ENCODE data around the gene KCNJ6.
"Not testable (repeated sequence)": the region's sequence is repeated elsewhere in the genome, so short reads cannot be mapped to it uniquely, and the experiment has no call there.

Gene KCNJ6

GRCh38 chr21:37916310-37917051 lies at the start of gene KCNJ6:
Gene KCNJ6 (minus strand): TSS chr21:37916457. CDS start chr21:37840682, 75,775 bp downstream.
- FAIRE-seq, result no peak
- peak; percentile 40 for DNase-seq (ENCODE audit: low spot score)

GRCh38 chr21:37965088-37965805 lies 49.0 kb upstream of the KCNJ6 start:
- FAIRE-seq (no peak), DNase-seq (ENCODE audit: low spot score) (no peak)

DNA sequence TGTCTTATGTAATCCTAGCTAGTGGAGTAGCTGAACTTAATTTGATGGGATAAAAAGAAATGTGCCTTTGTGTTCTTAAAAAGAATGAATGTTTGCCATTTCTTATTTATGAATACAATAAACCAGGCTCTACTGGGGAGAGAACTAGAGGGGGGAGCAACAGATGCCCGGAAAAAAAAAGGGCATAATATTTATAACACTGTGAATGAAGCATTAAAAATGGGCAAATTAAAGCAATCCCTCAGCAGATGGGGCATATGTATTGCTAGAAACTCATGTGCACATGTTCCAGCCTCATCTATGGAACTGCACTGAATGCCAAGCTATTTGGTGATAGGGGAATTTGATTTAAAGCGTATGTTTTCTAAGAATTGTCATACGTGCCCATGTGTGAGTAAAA lies 42.3 kb upstream of the KCNJ6 start:
- FAIRE-seq (no peak), DNase-seq (ENCODE audit: low spot score) (no peak)

DNA sequence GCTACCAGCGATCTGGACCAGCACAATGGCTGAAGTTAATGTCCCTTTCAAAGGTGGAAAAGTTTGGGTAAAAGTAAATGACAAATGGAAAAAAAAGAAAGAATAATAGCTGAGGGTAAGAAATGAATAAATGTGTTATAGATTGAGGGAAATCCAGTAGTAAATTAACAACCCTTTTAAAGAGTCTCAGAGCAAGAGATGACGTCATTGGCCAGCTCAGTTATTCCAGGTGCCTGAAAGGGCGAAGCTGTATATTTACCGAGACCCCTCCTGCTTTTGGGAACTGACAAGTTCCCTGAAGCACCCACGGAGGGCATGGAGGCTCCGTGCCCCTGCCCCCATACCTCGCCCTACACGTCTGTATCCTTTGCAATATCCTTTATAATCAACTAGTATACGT lies 40.5 kb upstream of the KCNJ6 start:
- FAIRE-seq, result no peak
- no peak for DNase-seq (ENCODE audit: low spot score)

- DNase-seq (ENCODE audit: low spot score) (no peak), FAIRE-seq (no peak)
These were observed 28.8 kb upstream of the KCNJ6 start for GRCh38 chr21:37945036-37945435.

GRCh38 chr21:37944496-37944895 lies 28.2 kb upstream of the KCNJ6 start:
- no peak for FAIRE-seq

GRCh38 chr21:37940691-37941090 lies 24.4 kb upstream of the KCNJ6 start:
- DNase-seq (ENCODE audit: low spot score) (no peak), FAIRE-seq (no peak)

More at GRCh38 chr21:37944496-37944895, 28.2 kb upstream of the KCNJ6 start:
- DNase-seq (ENCODE audit: low spot score), result no peak

- FAIRE-seq (no peak), DNase-seq (ENCODE audit: low spot score) (no peak)
These were observed 23.6 kb upstream of the KCNJ6 start for GRCh38 chr21:37939838-37940237.

GRCh38 chr21:37939251-37939650 lies 23.0 kb upstream of the KCNJ6 start:
- FAIRE-seq (no peak), DNase-seq (ENCODE audit: low spot score) (no peak)

DNA sequence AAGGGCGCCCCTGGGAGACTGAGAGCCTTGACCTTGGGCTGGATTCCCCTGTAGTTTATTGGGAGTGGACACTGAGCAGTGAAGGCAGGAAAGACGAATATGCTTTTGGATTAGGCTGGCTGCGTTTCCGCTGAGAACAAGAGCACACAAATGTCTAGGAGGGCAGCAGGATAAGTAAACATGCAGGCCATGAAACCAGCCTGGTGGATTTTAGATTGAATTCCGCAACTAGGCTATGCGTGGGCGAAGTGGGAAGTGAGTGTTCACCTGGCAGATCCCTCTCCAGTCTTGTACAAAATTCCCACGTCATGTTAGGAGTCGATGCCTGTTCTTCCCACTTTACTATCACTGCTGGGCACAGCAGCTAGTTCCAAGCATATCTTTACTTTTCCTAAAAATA lies 21.4 kb upstream of the KCNJ6 start:
- DNase-seq (ENCODE audit: low spot score) (no peak), FAIRE-seq (no peak)

DNA sequence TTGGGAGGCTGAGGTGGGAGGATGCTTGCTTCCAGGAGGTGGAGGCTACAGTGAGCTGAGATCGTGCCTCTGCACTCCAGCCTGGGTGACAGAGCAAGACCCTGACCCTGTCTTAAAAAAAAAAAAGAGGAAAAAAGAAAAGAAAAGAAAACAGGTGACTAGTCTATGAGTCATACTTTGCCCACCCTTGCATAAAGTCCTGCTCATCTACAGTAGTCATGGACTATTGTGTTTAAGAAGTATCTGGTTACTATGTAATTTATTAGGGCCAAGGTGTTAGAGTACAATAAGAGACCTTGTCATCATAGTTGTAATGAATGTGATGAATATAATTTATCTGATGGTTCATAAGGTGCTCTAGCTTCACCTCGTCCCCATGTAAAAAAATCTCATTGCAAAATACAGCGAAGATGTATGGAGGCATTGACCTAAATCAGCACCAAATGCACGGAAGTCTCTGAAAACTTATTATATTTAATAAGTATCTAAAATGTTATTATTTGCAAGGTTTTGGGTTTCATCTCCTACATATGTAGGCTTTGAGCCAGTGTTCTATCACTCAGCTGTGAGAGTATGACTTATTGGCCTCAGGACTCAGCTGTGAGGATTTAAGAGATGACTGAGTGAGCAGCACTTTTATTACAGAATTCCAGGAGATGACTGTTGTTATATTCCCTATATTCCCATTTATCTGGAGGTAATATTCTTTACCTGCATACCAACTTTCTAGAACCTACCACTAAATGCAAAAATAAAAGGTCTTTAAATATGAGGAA lies 19.9 kb upstream of the KCNJ6 start:
- FAIRE-seq (no peak), DNase-seq (ENCODE audit: low spot score) (no peak)

DNA sequence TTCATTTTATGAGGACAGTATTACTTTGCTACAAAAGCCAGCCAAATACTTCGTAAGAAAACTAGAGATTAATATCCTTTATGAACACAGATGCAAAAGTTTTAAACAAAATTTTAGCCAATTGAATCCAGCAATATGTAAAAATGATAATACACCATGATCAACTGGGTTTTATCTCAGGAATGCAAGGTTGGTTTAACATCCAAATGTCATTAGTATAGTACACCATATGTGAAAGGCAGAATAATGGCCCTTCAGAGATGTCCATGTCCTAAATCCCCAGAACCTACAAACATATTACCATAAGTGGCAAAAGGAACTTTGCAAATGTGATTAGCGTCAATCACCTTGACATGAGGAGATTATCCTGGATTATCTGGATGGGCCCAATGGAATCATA lies 16.7 kb upstream of the KCNJ6 start:
- DNase-seq (ENCODE audit: low spot score) (no peak), FAIRE-seq (no peak)

- FAIRE-seq (no peak), DNase-seq (ENCODE audit: low spot score) (no peak)
These were observed 11.5 kb upstream of the KCNJ6 start for GRCh38 chr21:37927711-37928110.

- FAIRE-seq (no peak), DNase-seq (ENCODE audit: low spot score) (no peak)
These were observed 4.8 kb upstream of the KCNJ6 start for GRCh38 chr21:37921091-37921490.

DNA sequence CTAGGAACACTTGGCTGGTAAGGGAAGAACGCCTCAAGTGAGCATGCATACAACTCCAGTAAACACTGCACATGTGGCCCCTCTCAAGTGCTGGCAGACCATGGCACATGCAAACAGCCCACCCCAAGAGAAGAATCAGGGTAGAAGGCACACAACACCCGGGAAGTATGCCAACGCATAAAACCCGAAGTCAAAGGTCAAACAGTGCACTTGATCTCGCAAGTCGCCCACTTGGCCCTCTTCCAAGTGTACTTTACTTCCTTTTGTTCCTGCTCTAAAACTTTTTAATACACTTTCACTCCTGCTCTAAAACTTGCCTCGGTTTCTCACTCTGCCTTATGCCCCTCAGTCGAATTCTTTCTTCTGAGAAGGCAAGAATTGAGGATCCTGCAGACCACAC lies 4.0 kb upstream of the KCNJ6 start:
- DNase-seq (ENCODE audit: low spot score); FAIRE-seq: not testable (repeated sequence)

GRCh38 chr21:37917612-37918011 lies 1.4 kb upstream of the KCNJ6 start:
- no peak for DNase-seq (ENCODE audit: low spot score)
- FAIRE-seq, result no peak

- DNase-seq (ENCODE audit: low spot score) (no peak), FAIRE-seq (no peak)
These were observed 332 bp downstream of the KCNJ6 start for GRCh38 chr21:37915941-37916309.

DNA sequence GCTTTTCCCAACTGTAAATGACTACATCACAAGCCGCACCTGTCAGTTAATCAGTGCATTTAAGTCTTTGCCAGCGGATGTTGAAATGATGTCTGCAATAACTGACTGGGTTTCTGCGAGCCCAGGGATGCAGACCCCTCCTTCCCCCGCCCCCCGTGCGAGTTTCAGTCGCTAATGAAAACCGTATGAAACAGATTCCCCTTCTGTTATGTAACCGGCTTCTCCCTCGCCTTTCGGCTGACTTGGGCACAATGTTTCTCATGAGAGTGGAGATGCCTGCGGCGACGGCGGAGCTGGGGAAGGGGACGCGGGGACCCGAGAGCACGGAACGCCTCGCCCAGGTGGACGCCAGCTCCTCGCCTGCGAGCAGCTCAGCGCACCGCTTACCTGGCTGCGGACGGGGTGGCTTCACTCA lies 753 bp downstream of the KCNJ6 start:
- FAIRE-seq (no peak), DNase-seq (ENCODE audit: low spot score) (no peak)

DNA sequence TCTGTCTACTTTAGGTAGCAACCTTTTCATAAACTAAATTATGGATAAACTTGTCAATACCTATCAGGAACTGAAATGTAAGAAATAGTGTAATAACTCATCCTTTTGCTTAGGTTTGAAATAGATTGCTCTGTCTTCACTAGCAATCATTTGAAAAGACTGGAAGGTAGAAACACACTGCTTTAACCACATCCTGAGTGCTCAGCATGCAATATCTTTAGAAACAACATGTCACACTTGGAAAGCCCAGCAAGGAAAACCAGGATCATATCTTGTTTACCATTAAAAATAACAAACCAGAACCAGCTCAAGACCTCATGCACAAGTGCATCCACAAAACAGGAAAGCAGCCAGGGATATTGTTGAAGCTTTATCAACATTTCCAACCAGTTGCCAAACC lies 3.6 kb downstream of the KCNJ6 start:
- no peak for DNase-seq (ENCODE audit: low spot score)
- no peak for FAIRE-seq

GRCh38 chr21:37909936-37910335 lies 6.3 kb downstream of the KCNJ6 start:
- FAIRE-seq, result no peak

DNA sequence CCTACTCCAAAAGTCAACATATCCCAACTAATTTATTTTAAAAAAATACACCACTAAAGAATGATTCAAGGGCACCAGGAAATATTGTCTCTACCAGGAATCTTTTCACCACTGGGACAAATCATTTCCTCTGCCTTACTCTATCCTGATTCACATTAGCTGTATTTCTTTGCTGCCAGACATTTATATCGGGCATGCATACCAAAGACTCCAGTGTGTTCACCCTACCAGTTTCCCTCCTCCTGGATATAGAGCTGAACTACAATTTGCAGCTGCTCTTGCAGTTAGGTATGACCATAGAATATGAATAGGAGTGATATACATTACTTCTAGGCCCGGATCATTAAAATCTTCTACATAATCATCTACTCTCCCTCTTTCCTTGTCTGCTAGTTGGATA lies 7.6 kb downstream of the KCNJ6 start:
- FAIRE-seq (no peak), DNase-seq (ENCODE audit: low spot score) (no peak)

More at GRCh38 chr21:37909936-37910335, 6.3 kb downstream of the KCNJ6 start:
- DNase-seq (ENCODE audit: low spot score), result no peak

DNA sequence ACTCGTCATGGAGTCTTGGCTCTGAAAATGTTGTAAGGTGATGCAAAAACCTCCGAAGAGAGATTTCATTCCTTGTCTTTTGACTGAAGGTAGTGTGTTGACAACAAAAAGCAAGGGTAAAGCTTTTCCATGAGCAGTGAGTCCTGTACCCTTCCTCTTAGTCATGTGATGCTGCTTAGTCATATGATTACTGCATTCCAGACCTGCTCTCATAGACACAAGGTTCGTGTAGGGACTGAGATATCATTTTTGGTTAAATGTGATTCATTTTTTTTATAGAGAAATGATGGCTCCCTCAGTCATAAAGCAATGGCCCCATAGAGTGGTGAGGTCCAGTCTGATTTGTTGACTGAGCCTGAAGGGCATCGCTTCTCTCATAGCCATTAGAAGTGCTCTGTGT lies 9.2 kb downstream of the KCNJ6 start:
- DNase-seq (ENCODE audit: low spot score) (no peak), FAIRE-seq (no peak)
